K562 (cell line): ENCODE results near the gene HTR3B. TPM values are rescaled to one million over a fixed set of nuclear protein-coding genes. Genes with fewer than 3 reads are reported as not detected.

Experiments used
- EP400 ChIP-seq: fragments of 450-650 bp; IDR thresholded peaks from 2 replicates; pipeline ENCODE4 v1.6.1; 2017; ENCODE audit warnings: antibody characterized with exemption, mild to moderate bottlenecking, moderate library complexity
- KAT8 ChIP-seq: fragments of 450-650 bp; IDR thresholded peaks from 2 replicates; pipeline ENCODE4 v1.6.1; 2016; ENCODE audit warnings: low read depth, mild to moderate bottlenecking
- MYBL2 ChIP-seq, 2 experiments: fragments of 450-650 bp in 1 of 2; sonication (generic) in 1 of 2; formaldehyde crosslinking in 1 of 2; IDR thresholded peaks; 2 replicates each; pipeline versions ENCODE4 v1.6.1 to v1.8.1; 2017 to 2022; ENCODE audit warnings: borderline replicate concordance in 1 of 2, inconsistent platforms in 1 of 2, low read depth in 1 of 2, mild to moderate bottlenecking in 1 of 2, missing genetic modification reagents in 1 of 2, moderate library complexity in 1 of 2
- SNIP1 ChIP-seq: fragments of 450-650 bp; IDR thresholded peaks from 2 replicates; pipeline ENCODE4 v1.7.1; 2017; ENCODE audit warnings: low read depth, mild to moderate bottlenecking
- TARDBP ChIP-seq: fragments of 450-650 bp; IDR thresholded peaks from 2 replicates; pipeline ENCODE4 v1.6.1; 2016
- ZNF766 ChIP-seq: fragments of 200-800 bp; sonication (Bioruptor generic); conservative IDR thresholded peaks from 2 replicates; pipeline ENCODE4 v1.6.1; 2016; ENCODE audit warnings: missing genetic modification characterization, missing compliant biosample characterization
- ZNF780A ChIP-seq: fragments of 250-450 bp; sonication (Bioruptor Pico); IDR thresholded peaks from 2 replicates; pipeline ENCODE4 v1.5.0; 2021; ENCODE audit warnings: mild to moderate bottlenecking
- ZNF830 ChIP-seq: fragments of 250-450 bp; sonication (Bioruptor Pico); IDR thresholded peaks from 2 replicates; pipeline ENCODE4 v1.5.0; 2021; ENCODE audit warnings: mild to moderate bottlenecking
- polyA plus RNA-seq, 8 experiments: library from polyadenylated mRNA; depleted of rRNA in 4 of 8; stranded (reverse) in 5 of 8; unstranded in 3 of 8; fragments of >200 nt; fragmentation: Nextera tagmentation in 2 of 8; fragmentation: Illumina TruSeq in 1 of 8; extraction: Ambion mirVana in 2 of 8; extraction: Trizol in 1 of 8; gene quantifications; 2 replicates each; pipeline versions ENCODE4 v1.2.1 to v1.2.3, GENCODE V29; 2011 to 2014; ENCODE audit warnings: inconsistent platforms in 1 of 8, missing spikeins in 1 of 8
- total RNA-seq, 7 experiments: library from RNA; depleted of rRNA in 6 of 7; stranded (reverse); fragments of >200 nt in 6 of 7; fragmentation: Illumina TruSeq in 2 of 7; extraction: Trizol in 2 of 7; gene quantifications; 2 replicates each; pipeline versions ENCODE4 v1.2.1 to v1.2.3, GENCODE V29; 2011 to 2021; ENCODE audit warnings: low replicate concordance in 1 of 7
- TF ChIP-seq, protein P1 (sequence below): fragments of 200-800 bp; sonication (Bioruptor generic); IDR thresholded peaks from 2 replicates; pipeline ENCODE4 v1.6.1; 2017; ENCODE audit warnings: missing genetic modification characterization, missing compliant biosample characterization
- TF ChIP-seq, protein P2 (sequence below): sonication (generic); formaldehyde crosslinking; IDR thresholded peaks from 2 replicates; pipeline ENCODE4 v1.8.0; 2022; ENCODE audit warnings: missing genetic modification reagents, mild to moderate bottlenecking, borderline replicate concordance
- TF ChIP-seq, protein P3 (sequence below): fragments of 450-650 bp; formaldehyde crosslinking; IDR thresholded peaks from 2 replicates; pipeline ENCODE4 v1.4.0; 2020; ENCODE audit warnings: mild to moderate bottlenecking, mixed read lengths
- TF ChIP-seq, protein P4 (sequence below): sonication (generic); formaldehyde crosslinking; IDR thresholded peaks from 2 replicates; pipeline ENCODE4 v1.9.0; 2022; ENCODE audit warnings: mild to moderate bottlenecking, missing genetic modification reagents
- TF ChIP-seq, protein P5 (sequence below): fragments of 450-650 bp; formaldehyde crosslinking; IDR thresholded peaks from 2 replicates; pipeline ENCODE4 v1.4.0; 2022; ENCODE audit warnings: mild to moderate bottlenecking, moderate library complexity
- TF ChIP-seq, protein P6 (sequence below), 3 experiments: fragments of 200-800 bp in 1 of 3; fragments of 250-450 bp in 1 of 3; fragments of 450-650 bp in 1 of 3; sonication (Bioruptor Pico) in 1 of 3; sonication (Bioruptor generic) in 1 of 3; formaldehyde crosslinking in 1 of 3; IDR thresholded peaks; 2 replicates each; pipeline versions ENCODE4 v1.6.1 to v1.8.0; 2016 to 2022; ENCODE audit warnings: mild to moderate bottlenecking in 2 of 3, missing genetic modification characterization in 2 of 3, missing compliant biosample characterization in 1 of 3, moderate library complexity in 1 of 3

HTR3B gene
- total and polyA plus RNA-seq, 9 of the 15 experiments (the other 6 are each of a cell fraction or from before 2014, with no cell fraction given): not detected

DNA sequence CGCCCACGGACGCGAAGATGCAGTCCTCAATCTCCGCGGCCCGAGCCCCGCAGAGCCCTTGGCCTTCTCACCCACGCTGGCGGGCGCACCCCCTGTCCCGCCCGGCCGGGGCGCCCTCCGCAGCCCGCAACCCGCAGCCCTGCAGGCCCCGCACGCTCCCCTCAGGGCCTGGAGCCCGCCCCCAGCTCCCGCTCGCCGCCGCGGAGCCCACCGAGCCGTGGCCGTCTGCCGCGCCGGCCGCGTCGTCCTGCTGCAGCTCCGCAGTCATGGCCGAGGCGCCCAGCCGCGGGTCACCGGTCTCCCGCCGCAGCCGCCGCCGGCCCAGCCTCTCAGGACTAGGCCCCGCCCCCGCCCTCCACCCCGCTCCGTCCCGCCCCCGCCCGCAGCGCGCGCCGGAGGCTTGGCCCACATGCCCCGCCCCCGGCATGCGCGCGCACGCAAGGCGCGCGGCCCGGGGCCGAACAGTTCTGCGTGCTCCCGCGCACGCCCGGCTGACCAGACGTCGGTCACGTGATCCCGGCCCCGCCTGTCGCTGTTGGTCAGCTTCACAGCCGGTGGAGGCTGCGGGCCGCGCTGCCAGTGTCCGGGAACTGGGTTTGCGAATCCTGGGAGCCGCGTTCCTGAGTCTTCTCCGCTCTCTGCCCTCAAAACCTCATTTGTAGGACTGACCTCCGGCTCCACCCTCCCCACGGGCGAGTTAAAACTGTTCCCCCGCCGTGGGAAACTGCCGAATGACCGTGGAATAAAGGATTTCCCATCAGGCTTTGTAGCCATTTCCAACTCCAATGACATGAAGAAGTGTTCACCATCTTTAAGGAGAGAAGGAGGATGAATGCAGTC, 29.1 kb upstream of the HTR3B start, which contains the start of gene USP28 (continued):
- TF ChIP-seq, protein P1, sequence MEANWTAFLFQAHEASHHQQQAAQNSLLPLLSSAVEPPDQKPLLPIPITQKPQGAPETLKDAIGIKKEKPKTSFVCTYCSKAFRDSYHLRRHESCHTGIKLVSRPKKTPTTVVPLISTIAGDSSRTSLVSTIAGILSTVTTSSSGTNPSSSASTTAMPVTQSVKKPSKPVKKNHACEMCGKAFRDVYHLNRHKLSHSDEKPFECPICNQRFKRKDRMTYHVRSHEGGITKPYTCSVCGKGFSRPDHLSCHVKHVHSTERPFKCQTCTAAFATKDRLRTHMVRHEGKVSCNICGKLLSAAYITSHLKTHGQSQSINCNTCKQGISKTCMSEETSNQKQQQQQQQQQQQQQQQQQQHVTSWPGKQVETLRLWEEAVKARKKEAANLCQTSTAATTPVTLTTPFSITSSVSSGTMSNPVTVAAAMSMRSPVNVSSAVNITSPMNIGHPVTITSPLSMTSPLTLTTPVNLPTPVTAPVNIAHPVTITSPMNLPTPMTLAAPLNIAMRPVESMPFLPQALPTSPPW (CRISPR knock-in tag): peak; percentile 84
- TF ChIP-seq SNIP1: no peak
- TF ChIP-seq, protein P2, sequence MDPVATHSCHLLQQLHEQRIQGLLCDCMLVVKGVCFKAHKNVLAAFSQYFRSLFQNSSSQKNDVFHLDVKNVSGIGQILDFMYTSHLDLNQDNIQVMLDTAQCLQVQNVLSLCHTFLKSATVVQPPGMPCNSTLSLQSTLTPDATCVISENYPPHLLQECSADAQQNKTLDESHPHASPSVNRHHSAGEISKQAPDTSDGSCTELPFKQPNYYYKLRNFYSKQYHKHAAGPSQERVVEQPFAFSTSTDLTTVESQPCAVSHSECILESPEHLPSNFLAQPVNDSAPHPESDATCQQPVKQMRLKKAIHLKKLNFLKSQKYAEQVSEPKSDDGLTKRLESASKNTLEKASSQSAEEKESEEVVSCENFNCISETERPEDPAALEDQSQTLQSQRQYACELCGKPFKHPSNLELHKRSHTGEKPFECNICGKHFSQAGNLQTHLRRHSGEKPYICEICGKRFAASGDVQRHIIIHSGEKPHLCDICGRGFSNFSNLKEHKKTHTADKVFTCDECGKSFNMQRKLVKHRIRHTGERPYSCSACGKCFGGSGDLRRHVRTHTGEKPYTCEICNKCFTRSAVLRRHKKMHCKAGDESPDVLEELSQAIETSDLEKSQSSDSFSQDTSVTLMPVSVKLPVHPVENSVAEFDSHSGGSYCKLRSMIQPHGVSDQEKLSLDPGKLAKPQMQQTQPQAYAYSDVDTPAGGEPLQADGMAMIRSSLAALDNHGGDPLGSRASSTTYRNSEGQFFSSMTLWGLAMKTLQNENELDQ (CRISPR knock-in tag): no peak
- no peak for TF ChIP-seq TARDBP
- peak; percentile 81 for TF ChIP-seq EP400
- no peak for TF ChIP-seq MYBL2 (IDR thresholded peaks at IDR 0.05; ENCODE audit: low read depth)
- no peak for TF ChIP-seq MYBL2 (CRISPR knock-in tag; IDR thresholded peaks at IDR 0.05; ENCODE audit: borderline replicate concordance)
- TF ChIP-seq, protein P3, sequence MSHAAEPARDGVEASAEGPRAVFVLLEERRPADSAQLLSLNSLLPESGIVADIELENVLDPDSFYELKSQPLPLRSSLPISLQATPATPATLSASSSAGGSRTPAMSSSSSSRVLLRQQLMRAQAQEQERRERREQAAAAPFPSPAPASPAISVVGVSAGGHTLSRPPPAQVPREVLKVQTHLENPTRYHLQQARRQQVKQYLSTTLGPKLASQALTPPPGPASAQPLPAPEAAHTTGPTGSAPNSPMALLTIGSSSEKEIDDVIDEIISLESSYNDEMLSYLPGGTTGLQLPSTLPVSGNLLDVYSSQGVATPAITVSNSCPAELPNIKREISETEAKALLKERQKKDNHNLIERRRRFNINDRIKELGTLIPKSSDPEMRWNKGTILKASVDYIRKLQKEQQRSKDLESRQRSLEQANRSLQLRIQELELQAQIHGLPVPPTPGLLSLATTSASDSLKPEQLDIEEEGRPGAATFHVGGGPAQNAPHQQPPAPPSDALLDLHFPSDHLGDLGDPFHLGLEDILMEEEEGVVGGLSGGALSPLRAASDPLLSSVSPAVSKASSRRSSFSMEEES: peak; percentile 100
- TF ChIP-seq, protein P4, sequence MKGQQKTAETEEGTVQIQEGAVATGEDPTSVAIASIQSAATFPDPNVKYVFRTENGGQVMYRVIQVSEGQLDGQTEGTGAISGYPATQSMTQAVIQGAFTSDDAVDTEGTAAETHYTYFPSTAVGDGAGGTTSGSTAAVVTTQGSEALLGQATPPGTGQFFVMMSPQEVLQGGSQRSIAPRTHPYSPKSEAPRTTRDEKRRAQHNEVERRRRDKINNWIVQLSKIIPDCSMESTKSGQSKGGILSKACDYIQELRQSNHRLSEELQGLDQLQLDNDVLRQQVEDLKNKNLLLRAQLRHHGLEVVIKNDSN (CRISPR knock-in tag): peak; percentile 96
- 0 out of 2 replicates have a peak, but pooled peaks have one; percentile 60 for TF ChIP-seq ZNF830 (CRISPR knock-in tag)
- TF ChIP-seq, protein P5, sequence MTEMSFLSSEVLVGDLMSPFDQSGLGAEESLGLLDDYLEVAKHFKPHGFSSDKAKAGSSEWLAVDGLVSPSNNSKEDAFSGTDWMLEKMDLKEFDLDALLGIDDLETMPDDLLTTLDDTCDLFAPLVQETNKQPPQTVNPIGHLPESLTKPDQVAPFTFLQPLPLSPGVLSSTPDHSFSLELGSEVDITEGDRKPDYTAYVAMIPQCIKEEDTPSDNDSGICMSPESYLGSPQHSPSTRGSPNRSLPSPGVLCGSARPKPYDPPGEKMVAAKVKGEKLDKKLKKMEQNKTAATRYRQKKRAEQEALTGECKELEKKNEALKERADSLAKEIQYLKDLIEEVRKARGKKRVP (CRISPR knock-in tag): no peak; the same call in 1 of the 2 replicates
- no peak for TF ChIP-seq KAT8
- TF ChIP-seq, protein P6, sequence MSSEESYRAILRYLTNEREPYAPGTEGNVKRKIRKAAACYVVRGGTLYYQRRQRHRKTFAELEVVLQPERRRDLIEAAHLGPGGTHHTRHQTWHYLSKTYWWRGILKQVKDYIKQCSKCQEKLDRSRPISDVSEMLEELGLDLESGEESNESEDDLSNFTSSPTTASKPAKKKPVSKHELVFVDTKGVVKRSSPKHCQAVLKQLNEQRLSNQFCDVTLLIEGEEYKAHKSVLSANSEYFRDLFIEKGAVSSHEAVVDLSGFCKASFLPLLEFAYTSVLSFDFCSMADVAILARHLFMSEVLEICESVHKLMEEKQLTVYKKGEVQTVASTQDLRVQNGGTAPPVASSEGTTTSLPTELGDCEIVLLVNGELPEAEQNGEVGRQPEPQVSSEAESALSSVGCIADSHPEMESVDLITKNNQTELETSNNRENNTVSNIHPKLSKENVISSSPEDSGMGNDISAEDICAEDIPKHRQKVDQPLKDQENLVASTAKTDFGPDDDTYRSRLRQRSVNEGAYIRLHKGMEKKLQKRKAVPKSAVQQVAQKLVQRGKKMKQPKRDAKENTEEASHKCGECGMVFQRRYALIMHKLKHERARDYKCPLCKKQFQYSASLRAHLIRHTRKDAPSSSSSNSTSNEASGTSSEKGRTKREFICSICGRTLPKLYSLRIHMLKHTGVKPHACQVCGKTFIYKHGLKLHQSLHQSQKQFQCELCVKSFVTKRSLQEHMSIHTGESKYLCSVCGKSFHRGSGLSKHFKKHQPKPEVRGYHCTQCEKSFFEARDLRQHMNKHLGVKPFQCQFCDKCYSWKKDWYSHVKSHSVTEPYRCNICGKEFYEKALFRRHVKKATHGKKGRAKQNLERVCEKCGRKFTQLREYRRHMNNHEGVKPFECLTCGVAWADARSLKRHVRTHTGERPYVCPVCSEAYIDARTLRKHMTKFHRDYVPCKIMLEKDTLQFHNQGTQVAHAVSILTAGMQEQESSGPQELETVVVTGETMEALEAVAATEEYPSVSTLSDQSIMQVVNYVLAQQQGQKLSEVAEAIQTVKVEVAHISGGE (CRISPR knock-in tag; IDR thresholded peaks at IDR 0.05): peak in 1 of 3 experiments; percentile 67; a peak in 1 of 6 replicates
- TF ChIP-seq ZNF766 (CRISPR knock-in tag): peak; percentile 69; the same call in 1 of the 2 replicates
- peak; percentile 68; the same call in 1 of the 2 replicates for TF ChIP-seq ZNF780A (CRISPR knock-in tag)
